Osteocyte (in vitro differentiated cells): ENCODE measurements around the gene KIF9. TPM values are rescaled to one million over a fixed set of nuclear protein-coding genes. Genes with fewer than 3 reads are reported as not detected.
A peak's percentile ranks its signal among the peaks of the same experiment; 100 is the strongest.
"Not testable (repeated sequence)": the region's sequence is repeated elsewhere in the genome, so short reads cannot be mapped to it uniquely, and the experiment has no call there.

Experiments
- DNase-seq: peaks from one replicate; pipeline ENCODE4 v3.0.0; 2021; ENCODE audit warnings: mixed read lengths; ENCODE audit not compliant: unreplicated experiment; ENCODE audit errors: extremely low spot score
- H3K27ac Mint-ChIP-seq: one replicate; pipeline ENCODE4 v1.8.0; 2021; ENCODE audit warnings: mild to moderate bottlenecking, mixed read lengths; ENCODE audit not compliant: unreplicated experiment
- H3K27me3 Mint-ChIP-seq: one replicate; pipeline ENCODE4 v1.8.0; 2021; ENCODE audit warnings: mixed read lengths; ENCODE audit not compliant: unreplicated experiment
- H3K36me3 Mint-ChIP-seq: one replicate; pipeline ENCODE4 v1.8.0; 2021; ENCODE audit warnings: mixed read lengths; ENCODE audit not compliant: unreplicated experiment
- H3K4me1 Mint-ChIP-seq: one replicate; pipeline ENCODE4 v1.8.0; 2021; ENCODE audit warnings: mixed read lengths; ENCODE audit not compliant: unreplicated experiment
- H3K4me3 Mint-ChIP-seq: one replicate; pipeline ENCODE4 v1.8.0; 2021; ENCODE audit warnings: mild to moderate bottlenecking, moderate library complexity, mixed read lengths; ENCODE audit not compliant: unreplicated experiment
- H3K9me3 Mint-ChIP-seq: one replicate; pipeline ENCODE4 v1.8.0; 2021; ENCODE audit warnings: mixed read lengths; ENCODE audit not compliant: unreplicated experiment
- CTCF ChIP-seq: fragments of 200-600 bp; sonication (generic); IDR thresholded peaks from 2 replicates; pipeline ENCODE4 v1.5.0; 2021; ENCODE audit warnings: antibody characterized with exemption, mild to moderate bottlenecking, moderate library complexity
- total RNA-seq: library from RNA; stranded (reverse); gene quantifications from 2 replicates; pipeline ENCODE4 v1.2.1, GENCODE V29; 2021

The KIF9 gene
- total RNA-seq, 1 donor from 2014 or later = 6.2 TPM

GRCh38 chr3:47318916-47319315 lies 36.3 kb upstream of the KIF9 start:
- no peaks in the 10 kb centered on the region for H3K9me3 Mint-ChIP-seq
- peak overlapping the region; percentile 32 for H3K27ac Mint-ChIP-seq
- peaks cover 13% of the 10 kb centered on the region for H3K36me3 Mint-ChIP-seq
- no peaks in the 10 kb centered on the region for H3K27me3 Mint-ChIP-seq
- no peak for DNase-seq
- TF ChIP-seq CTCF = no peak
- H3K4me1 Mint-ChIP-seq = peaks cover 27% of the 10 kb centered on the region
- no peak overlapping the region for H3K4me3 Mint-ChIP-seq

GRCh38 chr3:47316151-47316550 lies 33.6 kb upstream of the KIF9 start:
- not testable (repeated sequence) for H3K27ac Mint-ChIP-seq, H3K36me3 Mint-ChIP-seq, H3K4me3 Mint-ChIP-seq, H3K9me3 Mint-ChIP-seq, H3K27me3 Mint-ChIP-seq, DNase-seq
- H3K4me1 Mint-ChIP-seq = peaks cover 27% of the 10 kb centered on the region

GRCh38 chr3:47315069-47315647 lies 32.6 kb upstream of the KIF9 start:
- TF ChIP-seq CTCF = no peak
- H3K4me1 Mint-ChIP-seq = peaks cover 27% of the 10 kb centered on the region
- H3K36me3 Mint-ChIP-seq = no peaks in the 10 kb centered on the region
- no peak overlapping the region for H3K4me3 Mint-ChIP-seq
- H3K27ac Mint-ChIP-seq = no peak overlapping the region
- DNase-seq = no peak
- no peaks in the 10 kb centered on the region for H3K9me3 Mint-ChIP-seq
- H3K27me3 Mint-ChIP-seq = no peaks in the 10 kb centered on the region

- no peaks in the 10 kb centered on the region for H3K9me3 Mint-ChIP-seq
- no peak overlapping the region for H3K4me3 Mint-ChIP-seq
- peaks cover 25% of the 10 kb centered on the region for H3K4me1 Mint-ChIP-seq
- no peak for DNase-seq
- H3K27ac Mint-ChIP-seq = no peak overlapping the region
- TF ChIP-seq CTCF = no peak
- no peaks in the 10 kb centered on the region for H3K36me3 Mint-ChIP-seq
- no peaks in the 10 kb centered on the region for H3K27me3 Mint-ChIP-seq
Observed at GRCh38 chr3:47314056-47314764, 31.6 kb upstream of the KIF9 start.

- no peaks in the 10 kb centered on the region for H3K27me3 Mint-ChIP-seq
- no peak for DNase-seq
- peaks cover 18% of the 10 kb centered on the region for H3K4me1 Mint-ChIP-seq
- H3K4me3 Mint-ChIP-seq = no peak overlapping the region
- H3K36me3 Mint-ChIP-seq = peaks cover 4% of the 10 kb centered on the region
- H3K9me3 Mint-ChIP-seq = no peaks in the 10 kb centered on the region
- no peak for TF ChIP-seq CTCF
- H3K27ac Mint-ChIP-seq = no peak overlapping the region
Observed at GRCh38 chr3:47313341-47314055, 30.9 kb upstream of the KIF9 start.
